Measurements from ENCODE around the gene CAMTA1.

Gene CAMTA1

GRCh38 chr1:6969106-6969505 lies 183.9 kb downstream of the CAMTA1 start:
- Histone ChIP-seq H3K4me1 (ENCODE audit: control insufficient read depth, insufficient read depth, low read length) (0 out of 2 replicates have a peak, but pooled peaks cover 6% of the 10 kb centered on the region), H3K4me3 (ENCODE audit: low read depth, low read length) (no peak overlapping the region), H3K9me3 (ENCODE audit: control insufficient read depth, insufficient read depth, low read depth, low read length) (no peaks in the 10 kb centered on the region), H3K36me3 (ENCODE audit: control insufficient read depth in 2 of 2, insufficient read depth in 1 of 2, low read length in 2 of 2) (no peaks in the 10 kb centered on the region), H3K27ac (ENCODE audit: extremely low read depth, low read depth, low read length) (no peak overlapping the region)
- no peak for TF ChIP-seq ZSCAN4 (tag by site-specific recombination; IDR thresholded peaks at IDR 0.05)
- no peak for TF ChIP-seq HOXD13 (CRISPR knock-in tag; IDR thresholded peaks at IDR 0.05; ENCODE audit: borderline replicate concordance)
- TF ChIP-seq ZBTB44 (tag by site-specific recombination; IDR thresholded peaks at IDR 0.05), result no peak
- no peak for TF ChIP-seq ZBTB8A (tag by site-specific recombination; IDR thresholded peaks at IDR 0.05)
- no peak for TF ChIP-seq ZBTB6 (tag by site-specific recombination; IDR thresholded peaks at IDR 0.05)
- no peak for TF ChIP-seq ZNF23 (tag by site-specific recombination; IDR thresholded peaks at IDR 0.05; ENCODE audit: borderline replicate concordance)
- no peak for TF ChIP-seq ZNF585B (tag by site-specific recombination; IDR thresholded peaks at IDR 0.05)
- peak; percentile 88 for TF ChIP-seq ZFHX2 (tag by site-specific recombination; conservative IDR thresholded peaks at IDR 0.05)
- no peak for TF ChIP-seq ZBTB7A (tag by site-specific recombination; IDR thresholded peaks at IDR 0.05; ENCODE audit: low read depth)
- no peak for TF ChIP-seq ZNF692 (tag by site-specific recombination; IDR thresholded peaks at IDR 0.05)
- TF ChIP-seq ZNF654 (tag by site-specific recombination; IDR thresholded peaks at IDR 0.05; ENCODE audit: low read depth), result no peak
- peak; percentile 90 for TF ChIP-seq EGR2 (tag by site-specific recombination; IDR thresholded peaks at IDR 0.05; ENCODE audit: low read depth)
- no peak for TF ChIP-seq ZNF677 (tag by site-specific recombination; IDR thresholded peaks at IDR 0.05)
- ChIA-PET POLR2A (interaction anchor here (1.1 to 1.5 kb wide), 2 partner anchors 9 to 10 kb away, joined by 3 to 4 read pairs; no protein-coding TSS in a partner anchor), CTCF (interaction anchor here (0.5 kb wide), 1 partner anchor 168 kb away, joined by 3 read pairs; no protein-coding TSS in a partner anchor)

- POLR2A ChIA-PET, result interaction anchor here (1.5 kb wide), 1 partner anchor 9 kb away, joined by 3 read pairs; no protein-coding TSS in a partner anchor
- no peak for TF ChIP-seq INSM2 (tag by site-specific recombination; IDR thresholded peaks at IDR 0.05)
- TF ChIP-seq ZBTB8A (tag by site-specific recombination; IDR thresholded peaks at IDR 0.05), result no peak
- TF ChIP-seq ZNF354C (tag by site-specific recombination; IDR thresholded peaks at IDR 0.05; ENCODE audit: borderline replicate concordance, low read depth), result no peak
- no peak for TF ChIP-seq ZNF521 (tag by site-specific recombination; IDR thresholded peaks at IDR 0.05)
- TF ChIP-seq ZNF221 (tag by site-specific recombination; IDR thresholded peaks at IDR 0.05; ENCODE audit: borderline replicate concordance), result no peak
- TF ChIP-seq ZNF423 (tag by site-specific recombination; IDR thresholded peaks at IDR 0.05), result no peak
- no peak for TF ChIP-seq ZFP41 (tag by site-specific recombination; IDR thresholded peaks at IDR 0.05; ENCODE audit: borderline replicate concordance)
- no peak for TF ChIP-seq ZBTB21 (tag by site-specific recombination; IDR thresholded peaks at IDR 0.05)
- TF ChIP-seq KLF1 (tag by site-specific recombination; IDR thresholded peaks at IDR 0.05), result no peak
- TF ChIP-seq GLI4 (tag by site-specific recombination; IDR thresholded peaks at IDR 0.05), result no peak
- no peak for TF ChIP-seq SETDB1 (IDR thresholded peaks at IDR 0.05; ENCODE audit: insufficient read length, low read length)
- TF ChIP-seq ZNF404 (tag by site-specific recombination; IDR thresholded peaks at IDR 0.05), result no peak
- H3K4me1 ChIP-seq (ENCODE audit: control insufficient read depth, insufficient read depth, low read length), result 0 out of 2 replicates have a peak, but pooled peaks cover 6% of the 10 kb centered on the region
- H3K36me3 ChIP-seq (ENCODE audit: control insufficient read depth in 2 of 2, insufficient read depth in 1 of 2, low read length in 2 of 2), result no peaks in the 10 kb centered on the region
- H3K4me3 ChIP-seq (ENCODE audit: low read depth, low read length), result no peak overlapping the region
- no peaks in the 10 kb centered on the region for H3K9me3 ChIP-seq (ENCODE audit: control insufficient read depth, insufficient read depth, low read depth, low read length)
- no peak overlapping the region for H3K27ac ChIP-seq (ENCODE audit: extremely low read depth, low read depth, low read length)
- CTCF ChIA-PET, result no interaction called here
Observed at GRCh38 chr1:6969762-6970161, 184.5 kb downstream of the CAMTA1 start.

Data from HEK293 (cell line).